ENCODE measurements around the gene SLC2A9.

SLC2A9 gene

GRCh38 chr4:10020871-10021652 lies at the start of gene SLC2A9:
Gene SLC2A9, minus strand, starts transcription at chr4:10021497. Its CDS starts 68 bp downstream, at chr4:10021429.
- no peak for DNase-seq (ENCODE audit: low spot score)

GRCh38 chr4:10069075-10069642 lies 47.9 kb upstream of the SLC2A9 start:
- no peak for DNase-seq (ENCODE audit: low spot score)

GRCh38 chr4:10066670-10067651 lies 45.7 kb upstream of the SLC2A9 start:
- no peak for DNase-seq (ENCODE audit: low spot score)

- no peak for DNase-seq (ENCODE audit: low spot score)
Measured at GRCh38 chr4:10066206-10066605, 44.9 kb upstream of the SLC2A9 start.

GRCh38 chr4:10063544-10064300 lies 42.4 kb upstream of the SLC2A9 start:
- DNase-seq (ENCODE audit: low spot score) = no peak

GRCh38 chr4:10061650-10062415 lies 40.5 kb upstream of the SLC2A9 start:
- no peak for DNase-seq (ENCODE audit: low spot score)

- no peak for DNase-seq (ENCODE audit: low spot score)
Measured at GRCh38 chr4:10058371-10058770, 37.1 kb upstream of the SLC2A9 start.

- no peak for DNase-seq (ENCODE audit: low spot score)
Measured at GRCh38 chr4:10057023-10057395, 35.7 kb upstream of the SLC2A9 start.

- DNase-seq (ENCODE audit: low spot score) = no peak
Measured at GRCh38 chr4:10056334-10057022, 35.2 kb upstream of the SLC2A9 start.

- no peak for DNase-seq (ENCODE audit: low spot score)
Measured at GRCh38 chr4:10055871-10056270, 34.6 kb upstream of the SLC2A9 start.

- no peak for DNase-seq (ENCODE audit: low spot score)
Measured at GRCh38 chr4:10054571-10055041, 33.3 kb upstream of the SLC2A9 start.

GRCh38 chr4:10053635-10054453 lies 32.5 kb upstream of the SLC2A9 start:
- no peak for DNase-seq (ENCODE audit: low spot score)

GRCh38 chr4:10051517-10052135 lies 30.3 kb upstream of the SLC2A9 start:
- DNase-seq (ENCODE audit: low spot score) = no peak

GRCh38 chr4:10050721-10051120 lies 29.4 kb upstream of the SLC2A9 start:
- no peak for DNase-seq (ENCODE audit: low spot score)

- DNase-seq (ENCODE audit: low spot score) = no peak
Measured at GRCh38 chr4:10050261-10050661, 29.0 kb upstream of the SLC2A9 start.

GRCh38 chr4:10048941-10049697 lies 27.8 kb upstream of the SLC2A9 start:
- no peak for DNase-seq (ENCODE audit: low spot score)

- no peak for DNase-seq (ENCODE audit: low spot score)
Measured at GRCh38 chr4:10047967-10048366, 26.7 kb upstream of the SLC2A9 start.

- DNase-seq (ENCODE audit: low spot score) = no peak
Measured at GRCh38 chr4:10046471-10046870, 25.2 kb upstream of the SLC2A9 start.

Data from HuH-7.5 (cell line).